ENCODE data around the gene CCNF. TPM values are rescaled to one million over a fixed set of nuclear protein-coding genes. Genes with fewer than 3 reads are reported as not detected.
A peak's percentile ranks its signal among the peaks of the same experiment; 100 is the strongest.

Gene CCNF
- total RNA-seq, 4 donors from 2014 or later: 0.27 to 2.1 (median 0.82) TPM

GRCh38 chr16:2458887-2459646 is 29.8 kb downstream of the CCNF start:
- Histone ChIP-seq H3K27ac (peak overlapping the region in 3 of 4 donors; percentile 45 to 56 (median 55)), H3K9me3 (no peaks in the 10 kb centered on the region), H3K4me3 (peak overlapping the region; percentile 39 to 59), H3K36me3 (peaks cover 0 to 21% of the 10 kb centered on the region in 2 donors), H3K4me1 (peaks cover 0 to 18% (median 9%) of the 10 kb centered on the region in 3 donors), H3K27me3 (no peaks in the 10 kb centered on the region)
- TF ChIP-seq POLR2A (IDR thresholded peaks at IDR 0.05) (no peak), CTCF (IDR thresholded peaks at IDR 0.05) (no peak), POLR2AphosphoS5 (IDR thresholded peaks at IDR 0.05) (no peak), EP300 (IDR thresholded peaks at IDR 0.05) (no peak)
- ATAC-seq: no peak
- WGBS, 2 donors (ENCODE audit: low coverage in 1 of 2): 18 to 25% methylated on average over 2 to 10 of the region's 18 CpGs

- ATAC-seq: peak; percentile 98
- peak within 1 kb of the TSS; percentile 39 to 59 for H3K4me3 ChIP-seq
- H3K9me3 ChIP-seq: no peaks in the 10 kb centered on the region
- no peak for TF ChIP-seq CTCF (IDR thresholded peaks at IDR 0.05)
- peak; percentile 26 for TF ChIP-seq POLR2AphosphoS5 (IDR thresholded peaks at IDR 0.05)
- peaks cover 0 to 16% of the 10 kb centered on the region in 2 donors for H3K36me3 ChIP-seq
- no peaks in the 10 kb centered on the region for H3K27me3 ChIP-seq
- peaks cover 0 to 18% (median 9%) of the 10 kb centered on the region in 3 donors for H3K4me1 ChIP-seq
- H3K27ac ChIP-seq: peak within 1 kb of the TSS in 3 of 4 donors; percentile 45 to 56 (median 55)
- 0% methylated on average over 2 of the region's 66 CpGs; no CpG with 5 or more reads in 1 of the 2 donors for WGBS, 2 donors (ENCODE audit: low coverage in 1 of 2)
These were observed 30.6 kb downstream of the CCNF start, which contains the start of gene TEDC2 for GRCh38 chr16:2459647-2460390. TEDC2 (plus strand) TSS chr16:2460109; CDS start chr16:2460145, 36 bp downstream.

DNA sequence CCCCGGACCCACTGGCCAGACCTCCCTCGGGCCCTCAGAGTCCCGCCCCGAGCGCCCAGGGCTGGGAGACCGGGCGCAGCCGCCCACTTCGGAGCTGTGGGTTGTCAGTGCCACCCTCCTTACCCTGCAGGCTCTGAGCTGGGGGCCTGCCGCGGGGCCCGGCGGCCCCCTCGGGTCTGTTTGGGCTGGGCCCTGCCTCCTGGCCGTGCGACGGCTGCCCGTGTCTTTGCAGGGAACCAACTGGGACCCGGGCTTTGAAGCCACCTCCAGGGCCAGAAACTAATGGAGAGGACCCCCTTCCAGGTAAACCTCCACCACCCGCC is 31.1 kb downstream of the CCNF start:
- Histone ChIP-seq H3K4me1 (peaks cover 0 to 18% (median 9%) of the 10 kb centered on the region in 3 donors), H3K27ac (peak overlapping the region in 1 of 4 donors; percentile 56), H3K9me3 (no peaks in the 10 kb centered on the region), H3K27me3 (no peaks in the 10 kb centered on the region), H3K4me3 (peak overlapping the region; percentile 39 to 59), H3K36me3 (peaks cover 0 to 15% of the 10 kb centered on the region in 2 donors)
- no CpG with 5 or more reads among the region's 20 CpGs for WGBS, 2 donors (ENCODE audit: low coverage in 1 of 2)
- no peak for ATAC-seq
- TF ChIP-seq POLR2A (IDR thresholded peaks at IDR 0.05) (no peak), CTCF (IDR thresholded peaks at IDR 0.05) (no peak)

- Histone ChIP-seq H3K36me3 (peaks cover 0 to 12% of the 10 kb centered on the region in 2 donors), H3K9me3 (no peaks in the 10 kb centered on the region), H3K27ac (no peak overlapping the region), H3K4me1 (peaks cover 0 to 18% (median 9%) of the 10 kb centered on the region in 3 donors), H3K4me3 (no peak overlapping the region), H3K27me3 (no peaks in the 10 kb centered on the region)
- ATAC-seq: no peak
- TF ChIP-seq POLR2A (IDR thresholded peaks at IDR 0.05) (no peak), CTCF (IDR thresholded peaks at IDR 0.05) (no peak), POLR2AphosphoS5 (IDR thresholded peaks at IDR 0.05) (no peak), EP300 (IDR thresholded peaks at IDR 0.05) (no peak)
- WGBS, 2 donors (ENCODE audit: low coverage in 1 of 2): no CpG with 5 or more reads among the region's 13 CpGs
These were observed 31.7 kb downstream of the CCNF start for GRCh38 chr16:2460916-2461315.
